Small intestine (tissue), 7 donors: ENCODE data around the gene PRDM16. TPM values are rescaled to one million over a fixed set of nuclear protein-coding genes. Genes with fewer than 3 reads are reported as not detected.
A peak's percentile ranks its signal among the peaks of the same experiment; 100 is the strongest.

Experiments
- DNase-seq, 2 donors: peaks; one replicate each; pipeline versions ENCODE4 v3.0.0 to v3.0.0-alpha.2; 2013
- FAIRE-seq: peaks from 2 replicates; lab custom pipeline; 2012; peaks lifted over from hg19 to GRCh38; lab: Jason Lieb, UNC
- H3K27ac ChIP-seq, 3 donors: one replicate each; pipeline ENCODE4 v1.5.1; 2013; ENCODE audit warnings: low read length in 2 of 3, mild to moderate bottlenecking in 2 of 3, control low read depth in 1 of 3, inconsistent platforms in 1 of 3, low read depth in 1 of 3, moderate library complexity in 1 of 3
- H3K27me3 ChIP-seq, 3 donors: one replicate each; pipeline ENCODE4 v1.6.1; 2013; ENCODE audit warnings: low read length in 3 of 3, inconsistent platforms in 1 of 3; ENCODE audit not compliant: control insufficient read depth in 3 of 3, insufficient read depth in 3 of 3
- H3K36me3 ChIP-seq, 3 donors: one replicate each; pipeline ENCODE4 v1.6.1; 2013; ENCODE audit warnings: low read length in 3 of 3, inconsistent platforms in 1 of 3, low read depth in 1 of 3, mild to moderate bottlenecking in 1 of 3, moderate library complexity in 1 of 3; ENCODE audit not compliant: control insufficient read depth in 3 of 3, insufficient read depth in 2 of 3
- H3K4me1 ChIP-seq, 3 donors: one replicate each; pipeline ENCODE4 v1.6.1; 2013; ENCODE audit warnings: low read length in 2 of 3, inconsistent platforms in 1 of 3, low read depth in 1 of 3, mild to moderate bottlenecking in 1 of 3, moderate library complexity in 1 of 3; ENCODE audit not compliant: control insufficient read depth in 3 of 3, insufficient read depth in 2 of 3
- H3K4me3 ChIP-seq, 3 donors: one replicate each; pipeline ENCODE4 v1.5.1; 2013; ENCODE audit warnings: low read length in 3 of 3, control low read depth in 1 of 3, inconsistent platforms in 1 of 3, low read depth in 1 of 3, mild to moderate bottlenecking in 1 of 3, moderate library complexity in 1 of 3
- H3K9me3 ChIP-seq, 2 donors: one replicate each; pipeline ENCODE4 v1.6.1; 2013; ENCODE audit warnings: low read depth in 1 of 2, low read length in 1 of 2; ENCODE audit not compliant: control insufficient read depth in 2 of 2, insufficient read depth in 1 of 2
- WGBS, 3 donors: extraction: QIAGEN DNeasy Blood & Tissue Kit; methylation state at CpG; one replicate each; pipeline ENCODE4 v1.1.7; 2013; 5-methylcytosine and 5-hydroxymethylcytosine counted together
- polyA plus RNA-seq, 4 donors: library from polyadenylated mRNA; stranded (reverse) in 3 of 4; unstranded in 1 of 4; fragments of 200-250 nt in 3 of 4; fragments of 120-200 nt in 1 of 4; gene quantifications; one replicate each; pipeline versions ENCODE4 v1.2.1 to v1.2.3, GENCODE V29; 2013
- donor health status: healthy with polysubstance abuse.
- donor health status: control.
- donor health status: control.
- donor health status: Bipolar disorder and iron deficiency.
- donor health status: healthy.

PRDM16 gene
- polyA plus RNA-seq, 4 donors: 5.4 to 11.4 (median 8.2) TPM

- no peak for DNase-seq
- no peak for FAIRE-seq
- H3K9me3 ChIP-seq: peaks cover 0 to 24% of the 10 kb centered on the region in 2 donors
Measured at GRCh38 chr1:3344395-3344794, 275.4 kb downstream of the PRDM16 start.

DNA sequence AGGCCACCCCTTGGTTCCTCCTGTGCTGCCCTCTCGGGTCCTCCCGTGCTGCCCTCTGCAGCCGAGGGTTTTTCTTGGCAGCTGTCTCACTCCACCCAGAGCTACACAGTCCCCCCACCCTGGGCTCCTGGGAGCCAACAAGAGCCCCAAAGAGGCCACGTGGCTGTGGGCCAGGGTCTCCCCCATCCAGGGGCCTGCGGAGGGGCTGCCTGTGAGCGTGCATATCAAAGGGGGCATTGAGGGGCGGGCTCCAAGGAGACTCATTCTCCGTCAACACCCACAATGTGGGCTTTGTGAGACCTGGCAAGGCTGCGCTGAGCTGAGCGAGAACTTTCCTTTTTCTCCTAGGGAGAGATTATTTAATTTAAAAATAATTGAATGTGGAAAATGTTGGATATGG is 276.8 kb downstream of the PRDM16 start:
- WGBS, 3 donors: 82 to 90% (median 86%) methylated on average over 10 of the region's 10 CpGs
- Histone ChIP-seq H3K36me3 (peaks cover 0 to 7% (median 0%) of the 10 kb centered on the region in 3 donors), H3K9me3 (peaks cover 0 to 24% of the 10 kb centered on the region in 2 donors), H3K27me3 (no peaks in the 10 kb centered on the region), H3K4me1 (peaks cover 0 to 44% (median 0%) of the 10 kb centered on the region in 3 donors), H3K4me3 (no peak overlapping the region), H3K27ac (no peak overlapping the region)
- DNase-seq (no peak), FAIRE-seq (no peak)

More at GRCh38 chr1:3344395-3344794, 275.4 kb downstream of the PRDM16 start:
- no peak overlapping the region for H3K27ac ChIP-seq
- H3K27me3 ChIP-seq: no peaks in the 10 kb centered on the region
- no peak overlapping the region for H3K4me3 ChIP-seq
- peaks cover 0 to 5% (median 0%) of the 10 kb centered on the region in 3 donors for H3K36me3 ChIP-seq
- H3K4me1 ChIP-seq: peaks cover 0 to 43% (median 0%) of the 10 kb centered on the region in 3 donors

DNA sequence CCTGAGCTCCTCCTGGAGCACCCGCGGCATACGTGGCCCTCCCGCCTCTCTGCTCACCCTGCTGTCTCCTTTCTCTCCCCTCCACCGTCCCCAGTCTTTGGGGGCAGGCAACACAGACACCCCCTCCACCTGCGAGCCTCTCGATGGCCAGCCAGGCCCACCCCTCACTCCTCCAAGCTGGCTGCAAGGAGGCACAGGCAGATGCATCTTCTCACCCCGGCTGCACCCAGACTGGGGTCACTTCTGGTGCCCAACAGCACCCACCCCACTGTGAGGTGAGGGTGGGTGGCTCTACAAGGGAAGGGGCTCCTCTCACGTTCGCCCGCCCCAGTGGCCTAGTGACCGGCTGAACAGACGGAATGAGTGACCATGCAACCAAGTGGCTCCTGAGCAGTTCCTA is 277.5 kb downstream of the PRDM16 start:
- 77 to 95% (median 88%) methylated on average over 9 to 13 of the region's 13 CpGs for WGBS, 3 donors
- no peak for FAIRE-seq
- Histone ChIP-seq H3K27me3 (no peaks in the 10 kb centered on the region), H3K36me3 (peaks cover 0 to 7% (median 0%) of the 10 kb centered on the region in 3 donors), H3K27ac (no peak overlapping the region), H3K9me3 (peaks cover 0 to 24% of the 10 kb centered on the region in 2 donors), H3K4me3 (no peak overlapping the region), H3K4me1 (peaks cover 0 to 43% (median 0%) of the 10 kb centered on the region in 3 donors)
- DNase-seq: no peak

- no peak overlapping the region for H3K4me3 ChIP-seq
- H3K27ac ChIP-seq: no peak overlapping the region
- H3K36me3 ChIP-seq: peaks cover 0 to 3% (median 0%) of the 10 kb centered on the region in 3 donors
- no peaks in the 10 kb centered on the region for H3K27me3 ChIP-seq
- DNase-seq (no peak), FAIRE-seq (no peak)
- WGBS, 3 donors: 72 to 79% (median 77%) methylated on average over 16 to 18 of the region's 18 CpGs
- peaks cover 0 to 52% (median 2%) of the 10 kb centered on the region in 3 donors for H3K4me1 ChIP-seq
- H3K9me3 ChIP-seq: peaks cover 0 to 24% of the 10 kb centered on the region in 2 donors
Measured at GRCh38 chr1:3347257-3348020, 278.4 kb downstream of the PRDM16 start.

GRCh38 chr1:3348196-3348865 is 279.3 kb downstream of the PRDM16 start:
- Histone ChIP-seq H3K9me3 (peaks cover 0 to 20% of the 10 kb centered on the region in 2 donors), H3K27ac (peak overlapping the region in 1 of 3 donors; percentile 92), H3K36me3 (peaks cover 0 to 3% (median 0%) of the 10 kb centered on the region in 3 donors), H3K4me1 (peaks cover 3 to 61% (median 3%) of the 10 kb centered on the region in 3 donors), H3K27me3 (no peaks in the 10 kb centered on the region), H3K4me3 (no peak overlapping the region)
- no peak for FAIRE-seq
- DNase-seq: no peak
- 67 to 72% (median 69%) methylated on average over 15 of the region's 15 CpGs for WGBS, 3 donors

DNA sequence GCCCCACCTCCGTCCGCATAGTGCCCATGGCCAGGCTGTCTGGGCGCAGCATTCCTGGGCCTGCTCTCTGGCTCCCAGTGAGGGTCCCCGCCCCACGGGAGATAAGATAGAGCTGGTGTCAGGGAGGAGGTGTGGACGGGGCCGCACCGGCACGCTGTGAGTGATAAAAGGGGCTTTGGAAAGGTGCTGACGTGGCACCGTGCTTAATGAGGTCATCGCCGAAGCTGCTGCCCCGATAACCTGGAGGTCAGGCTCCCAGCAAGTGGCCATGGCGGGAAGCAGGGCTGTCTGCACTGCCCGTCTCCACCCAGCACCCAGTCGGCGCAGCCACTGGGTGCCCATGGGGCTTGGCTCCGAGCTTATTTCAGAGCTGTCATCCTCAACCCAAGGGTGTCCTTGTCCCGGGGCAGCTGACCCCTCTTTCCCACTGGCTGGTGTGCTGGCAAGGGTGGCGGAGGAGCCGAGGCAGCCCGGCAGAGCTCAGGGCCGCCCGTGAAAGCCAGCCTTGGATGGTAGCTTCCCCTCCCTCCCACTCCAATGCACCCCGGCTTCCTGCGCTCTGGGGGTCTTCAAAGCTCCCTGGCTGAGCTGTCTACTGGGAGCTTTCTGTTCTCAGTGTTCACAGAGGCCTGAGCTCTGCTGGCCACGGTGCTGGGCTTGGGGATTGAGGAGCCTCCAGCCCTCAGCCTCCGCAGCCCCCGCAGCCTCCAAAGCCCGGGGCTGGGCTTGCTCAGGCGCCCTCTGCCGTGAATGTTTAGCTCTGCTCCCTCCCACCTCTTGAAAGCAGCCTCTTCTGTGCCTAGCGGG is 280.4 kb downstream of the PRDM16 start:
- FAIRE-seq: no peak
- H3K27me3 ChIP-seq: no peaks in the 10 kb centered on the region
- peaks cover 5 to 72% (median 7%) of the 10 kb centered on the region in 3 donors for H3K4me1 ChIP-seq
- peak overlapping the region in 2 of 3 donors; percentile 9 to 92 for H3K27ac ChIP-seq
- peaks cover 0 to 3% (median 0%) of the 10 kb centered on the region in 3 donors for H3K36me3 ChIP-seq
- peaks cover 0 to 10% of the 10 kb centered on the region in 2 donors for H3K9me3 ChIP-seq
- H3K4me3 ChIP-seq: no peak overlapping the region
- peak; percentile 80 to 89 for DNase-seq
- WGBS, 3 donors: 50 to 67% (median 52%) methylated on average over 31 to 34 of the region's 34 CpGs

DNA sequence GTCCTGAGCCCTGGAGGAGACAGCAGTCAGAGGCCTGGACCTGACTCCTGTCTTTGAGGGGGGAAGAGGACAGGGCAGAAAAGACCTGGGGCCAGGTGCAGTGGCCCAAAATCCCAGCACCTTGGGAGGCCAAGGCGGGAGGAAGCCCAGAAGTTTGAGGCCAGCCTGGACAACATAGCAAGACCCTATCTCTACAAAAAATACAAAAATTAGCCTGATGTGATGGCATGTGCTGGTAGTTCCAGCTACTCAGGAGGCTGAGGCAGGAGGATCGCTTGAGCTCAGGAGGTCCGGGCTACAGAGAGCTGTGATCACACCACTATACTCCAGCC is 280.9 kb downstream of the PRDM16 start:
- FAIRE-seq (no peak), DNase-seq (no peak)
- Histone ChIP-seq H3K4me3 (no peak overlapping the region), H3K9me3 (peaks cover 0 to 4% of the 10 kb centered on the region in 2 donors), H3K36me3 (peaks cover 0 to 6% (median 0%) of the 10 kb centered on the region in 3 donors), H3K27me3 (no peaks in the 10 kb centered on the region), H3K27ac (peak overlapping the region in 1 of 3 donors; percentile 92), H3K4me1 (peaks cover 7 to 77% (median 9%) of the 10 kb centered on the region in 3 donors)
- WGBS, 3 donors: 94% methylated on average over 3 of the region's 3 CpGs
